ENCODE data around the gene TAPT1. TPM values are rescaled to one million over a fixed set of nuclear protein-coding genes. Genes with fewer than 3 reads are reported as not detected.
A peak's percentile ranks its signal among the peaks of the same experiment; 100 is the strongest.

The TAPT1 gene
- total RNA-seq, 1 donor from 2014 or later = 35.0 TPM

DNA sequence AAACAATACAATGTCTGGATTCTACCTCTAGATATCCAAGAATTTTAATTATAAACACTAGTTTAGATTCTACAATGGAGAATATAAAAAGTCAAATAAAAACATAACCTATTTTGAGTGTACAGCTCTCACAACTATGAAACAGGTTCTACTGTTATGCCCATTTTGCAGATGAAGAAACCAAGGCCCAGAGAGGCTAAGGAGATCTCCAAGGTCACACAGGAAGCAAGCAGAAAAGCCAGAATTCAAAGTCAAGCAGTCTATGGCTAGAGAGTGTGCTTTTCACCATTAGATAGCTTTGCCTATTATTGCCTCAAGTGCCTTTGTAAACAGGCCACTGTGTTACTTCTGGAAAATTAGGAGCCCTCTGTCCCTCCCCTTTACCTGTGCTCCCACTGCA, 7.3 kb downstream of the TAPT1 start:
- TF ChIP-seq, protein P1, sequence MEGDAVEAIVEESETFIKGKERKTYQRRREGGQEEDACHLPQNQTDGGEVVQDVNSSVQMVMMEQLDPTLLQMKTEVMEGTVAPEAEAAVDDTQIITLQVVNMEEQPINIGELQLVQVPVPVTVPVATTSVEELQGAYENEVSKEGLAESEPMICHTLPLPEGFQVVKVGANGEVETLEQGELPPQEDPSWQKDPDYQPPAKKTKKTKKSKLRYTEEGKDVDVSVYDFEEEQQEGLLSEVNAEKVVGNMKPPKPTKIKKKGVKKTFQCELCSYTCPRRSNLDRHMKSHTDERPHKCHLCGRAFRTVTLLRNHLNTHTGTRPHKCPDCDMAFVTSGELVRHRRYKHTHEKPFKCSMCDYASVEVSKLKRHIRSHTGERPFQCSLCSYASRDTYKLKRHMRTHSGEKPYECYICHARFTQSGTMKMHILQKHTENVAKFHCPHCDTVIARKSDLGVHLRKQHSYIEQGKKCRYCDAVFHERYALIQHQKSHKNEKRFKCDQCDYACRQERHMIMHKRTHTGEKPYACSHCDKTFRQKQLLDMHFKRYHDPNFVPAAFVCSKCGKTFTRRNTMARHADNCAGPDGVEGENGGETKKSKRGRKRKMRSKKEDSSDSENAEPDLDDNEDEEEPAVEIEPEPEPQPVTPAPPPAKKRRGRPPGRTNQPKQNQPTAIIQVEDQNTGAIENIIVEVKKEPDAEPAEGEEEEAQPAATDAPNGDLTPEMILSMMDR (IDR thresholded peaks at IDR 0.05) = no peak
- Mint-ChIP-seq H3K9me3 (no peaks in the 10 kb centered on the region), H3K36me3 (ENCODE audit: low read depth) (peaks cover 37% of the 10 kb centered on the region), H3K27ac (no peak overlapping the region), H3K27me3 (no peaks in the 10 kb centered on the region), H3K4me1 (peaks cover 58% of the 10 kb centered on the region), H3K4me3 (no peak overlapping the region)
- ChIA-PET CTCF (interaction anchor here (1.2 to 2.0 kb wide), 2 partner anchors 12 to 13 kb away, joined by 3 to 6 read pairs; no protein-coding TSS in a partner anchor), POLR2A (interaction anchor here (1.0 kb wide), 1 partner anchor 9 kb away, joined by 6 read pairs; no protein-coding TSS in a partner anchor)
- intact Hi-C loops (cut with micrococcal nuclease) = no loop called here
- DNase-seq (no peak), ATAC-seq (ENCODE audit: low read depth) (no peak)

DNA sequence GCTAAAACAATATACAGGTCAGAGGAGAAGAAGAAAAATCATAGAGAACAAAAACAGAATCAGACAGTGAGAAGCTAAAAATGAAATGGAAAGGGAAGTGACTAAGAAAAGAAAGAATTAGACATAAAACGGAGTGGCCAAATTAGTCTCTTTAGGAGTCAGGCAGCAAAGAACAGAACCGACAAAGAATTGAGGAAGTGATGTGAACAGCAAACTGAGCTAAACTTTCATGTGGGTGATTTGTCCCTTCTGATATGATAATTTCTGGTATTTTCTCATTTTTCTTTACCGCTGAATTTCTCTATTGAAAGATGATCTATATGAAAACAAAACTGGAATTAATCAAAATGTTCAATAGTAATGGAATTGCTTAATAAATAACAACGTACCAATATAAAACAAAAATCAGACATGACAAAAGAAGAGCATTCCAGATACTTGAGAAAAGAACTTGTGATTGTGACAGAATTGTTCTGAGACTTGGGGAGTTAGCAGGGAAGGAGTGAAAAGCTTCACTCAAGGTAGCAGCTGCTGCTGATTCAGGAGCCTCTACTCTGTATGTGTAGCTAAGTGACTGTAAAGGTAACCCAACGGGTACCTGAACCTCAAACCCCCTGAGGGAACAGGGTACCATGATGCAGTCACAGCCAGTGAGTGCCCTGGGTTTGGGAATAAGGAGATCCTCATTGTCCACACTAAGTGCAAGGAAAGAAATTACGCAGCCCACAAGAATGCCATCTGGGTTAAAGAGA, 8.8 kb downstream of the TAPT1 start:
- ATAC-seq (ENCODE audit: low read depth) = peak; percentile 57
- Mint-ChIP-seq H3K9me3 (no peaks in the 10 kb centered on the region), H3K4me1 (peaks cover 47% of the 10 kb centered on the region), H3K27ac (peak overlapping the region; percentile 46), H3K27me3 (no peaks in the 10 kb centered on the region), H3K36me3 (ENCODE audit: low read depth) (peaks cover 52% of the 10 kb centered on the region), H3K4me3 (peak overlapping the region; percentile 5)
- CTCF ChIA-PET = interaction anchor here (1.1 to 2.0 kb wide), 3 partner anchors 9 to 48 kb away, joined by 3 to 11 read pairs (median 5); no protein-coding TSS in a partner anchor
- TF ChIP-seq, protein P1 (IDR thresholded peaks at IDR 0.05) = no peak
- intact Hi-C loops (cut with micrococcal nuclease) = loop anchor here (1.0 kb wide), 1 partner anchor 10 kb away; no protein-coding TSS in a partner anchor
- no peak for DNase-seq
- POLR2A ChIA-PET = interaction anchor here (0.8 to 1.0 kb wide), 2 partner anchors 10 to 34 kb away, joined by 3 read pairs; no protein-coding TSS in a partner anchor

DNA sequence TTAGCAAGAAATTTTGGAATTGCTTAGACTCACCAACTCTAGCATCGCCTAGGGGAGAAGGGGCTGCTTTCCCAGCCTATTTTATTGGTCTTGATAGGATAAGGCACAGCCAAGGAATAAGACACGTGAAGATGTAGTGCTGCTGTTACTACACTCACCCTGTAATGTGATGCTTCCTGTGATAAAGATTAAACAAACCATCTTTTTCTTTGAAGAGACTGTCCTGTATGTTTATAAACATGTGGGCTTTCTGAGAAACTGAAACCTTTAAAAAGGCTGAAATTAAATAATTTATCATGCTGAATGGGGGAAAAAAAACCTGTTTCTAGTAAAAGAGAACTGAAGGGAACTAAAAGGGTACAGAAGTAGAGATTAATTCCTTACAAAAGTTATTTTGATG, 13.2 kb downstream of the TAPT1 start:
- no peak for ATAC-seq (ENCODE audit: low read depth)
- DNase-seq = no peak
- H3K27ac Mint-ChIP-seq = no peak overlapping the region
- H3K36me3 Mint-ChIP-seq (ENCODE audit: low read depth) = peaks cover 63% of the 10 kb centered on the region
- H3K27me3 Mint-ChIP-seq = no peaks in the 10 kb centered on the region
- POLR2A ChIA-PET = interaction anchor here (0.6 kb wide), 1 partner anchor 14 kb away, joined by 3 read pairs; no protein-coding TSS in a partner anchor
- no peaks in the 10 kb centered on the region for H3K9me3 Mint-ChIP-seq
- CTCF ChIA-PET = interaction anchor here (1.0 to 2.3 kb wide), 3 partner anchors 7 to 17 kb away, joined by 3 to 20 read pairs (median 4); no protein-coding TSS in a partner anchor
- H3K4me1 Mint-ChIP-seq = peaks cover 44% of the 10 kb centered on the region
- no peak overlapping the region for H3K4me3 Mint-ChIP-seq
- intact Hi-C loops (cut with micrococcal nuclease) = no loop called here
- TF ChIP-seq, protein P1 (IDR thresholded peaks at IDR 0.05) = no peak

DNA sequence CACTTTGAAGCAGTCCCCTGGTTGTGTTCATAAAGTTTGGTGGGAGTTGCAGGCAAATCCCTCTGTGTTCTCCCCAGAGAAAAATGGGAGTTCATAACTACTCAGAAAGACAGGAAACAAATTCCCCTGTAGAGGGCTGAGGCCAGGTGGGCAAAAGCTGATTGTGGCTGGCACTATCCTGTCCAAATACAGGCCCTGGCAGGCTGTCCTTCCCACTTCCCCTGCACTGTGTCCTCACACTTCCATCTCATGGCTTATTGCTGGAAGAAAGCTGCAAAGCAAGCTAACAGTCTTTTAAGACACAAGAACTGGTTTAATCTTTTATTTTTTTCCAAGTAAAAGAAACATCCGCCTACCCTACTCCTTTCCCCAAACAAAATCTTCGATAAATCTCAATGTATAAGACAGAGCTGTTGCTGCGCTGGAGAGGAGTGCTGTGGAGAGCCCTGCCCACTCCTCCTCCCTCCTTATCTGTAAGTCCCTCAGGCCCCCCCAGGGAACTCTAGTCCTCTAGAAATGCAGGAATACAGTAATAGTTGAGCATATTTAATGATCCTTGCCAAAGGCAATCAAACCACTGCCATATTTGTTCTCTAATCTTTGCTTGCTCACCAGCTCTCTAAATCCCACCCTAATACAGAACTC, 14.0 kb downstream of the TAPT1 start:
- no peak overlapping the region for H3K4me3 Mint-ChIP-seq

More for the DNA sequence above, 14.0 kb downstream of the TAPT1 start:
- POLR2A ChIA-PET = interaction anchor here (0.6 kb wide), 1 partner anchor 15 kb away, joined by 3 read pairs; no protein-coding TSS in a partner anchor
- ATAC-seq (ENCODE audit: low read depth) (no peak), DNase-seq (no peak)
- CTCF ChIA-PET = interaction anchor here (0.9 to 1.5 kb wide), 3 partner anchors 13 to 16 kb away, joined by 3 to 4 read pairs (median 3); no protein-coding TSS in a partner anchor
- Mint-ChIP-seq H3K36me3 (ENCODE audit: low read depth) (peaks cover 65% of the 10 kb centered on the region), H3K4me1 (peaks cover 44% of the 10 kb centered on the region), H3K27me3 (no peaks in the 10 kb centered on the region), H3K27ac (no peak overlapping the region), H3K9me3 (no peaks in the 10 kb centered on the region)
- intact Hi-C loops (cut with micrococcal nuclease) = no loop called here
- TF ChIP-seq, protein P1 (IDR thresholded peaks at IDR 0.05) = no peak
